Natural killer cell (primary cell): ENCODE measurements around the gene IL15. TPM values are rescaled to one million over a fixed set of nuclear protein-coding genes. Genes with fewer than 3 reads are reported as not detected.
"Not testable (repeated sequence)": the region's sequence is repeated elsewhere in the genome, so short reads cannot be mapped to it uniquely, and the experiment has no call there.

Experiments used
- ATAC-seq, 3 donors: fragments of 150-1000 bp in 2 of 3; fragments of 200-7000 bp in 1 of 3; cut with Tn5 transposase; 1 replicate in 1 of 3; 2 replicates in 2 of 3; pipeline ENCODE4 v1.10.0; 2021; ENCODE audit warnings: mild to moderate bottlenecking in 2 of 3, moderate library complexity in 2 of 3
- DNase-seq, 2 donors: peaks; one replicate each; pipeline versions ENCODE4 v3.0.0 to v3.0.0-alpha.2; 2013 to 2021; ENCODE audit warnings: mixed read lengths in 1 of 2
- H3K27ac ChIP-seq: one replicate; pipeline ENCODE4 v1.5.1; 2013; ENCODE audit warnings: mild to moderate bottlenecking, low read length
- H3K27me3 ChIP-seq: one replicate; pipeline ENCODE4 v1.6.1; 2013; ENCODE audit warnings: low read length; ENCODE audit not compliant: control insufficient read depth, insufficient read depth
- H3K36me3 ChIP-seq: one replicate; pipeline ENCODE4 v1.6.1; 2013; ENCODE audit warnings: low read length; ENCODE audit not compliant: control insufficient read depth, insufficient read depth
- H3K4me1 ChIP-seq: one replicate; pipeline ENCODE4 v1.6.1; 2013; ENCODE audit warnings: low read length; ENCODE audit not compliant: control insufficient read depth, insufficient read depth
- H3K4me3 ChIP-seq: one replicate; pipeline ENCODE4 v1.5.1; 2013; ENCODE audit warnings: low read length
- H3K9me3 ChIP-seq: one replicate; pipeline ENCODE4 v1.6.1; 2013; ENCODE audit warnings: low read length; ENCODE audit not compliant: control insufficient read depth, insufficient read depth
- H3K27ac Mint-ChIP-seq, 2 donors: one replicate each; pipeline ENCODE4 v1.8.0; 2022; ENCODE audit warnings: mild to moderate bottlenecking in 2 of 2, mixed read lengths in 2 of 2, moderate library complexity in 1 of 2
- H3K27me3 Mint-ChIP-seq, 2 donors: one replicate each; pipeline ENCODE4 v1.8.0; 2022; ENCODE audit warnings: low read depth in 2 of 2, mixed read lengths in 2 of 2
- H3K36me3 Mint-ChIP-seq: one replicate; pipeline ENCODE4 v1.8.0; 2022; ENCODE audit warnings: mixed read lengths
- H3K4me1 Mint-ChIP-seq, 2 donors: one replicate each; pipeline ENCODE4 v1.8.0; 2022; ENCODE audit warnings: mixed read lengths in 2 of 2
- H3K4me3 Mint-ChIP-seq: one replicate; pipeline ENCODE4 v1.8.0; 2022; ENCODE audit warnings: mild to moderate bottlenecking, moderate library complexity, mixed read lengths
- H3K9me3 Mint-ChIP-seq, 2 donors: one replicate each; pipeline ENCODE4 v1.8.0; 2022; ENCODE audit warnings: mixed read lengths in 2 of 2
- CTCF ChIP-seq: fragments of 200-600 bp; IDR thresholded peaks from one replicate; pipeline ENCODE4 v1.8.0; 2022; ENCODE audit warnings: antibody characterized with exemption
- WGBS: methylation state at CpG from one replicate; pipeline ENCODE4 v1.1.7; 2013; ENCODE audit warnings: missing lambda C conversion rate; ENCODE audit not compliant: insufficient coverage; 5-methylcytosine and 5-hydroxymethylcytosine counted together
- intact Hi-C: fragments of 100-400 bp; cut with micrococcal nuclease; formaldehyde crosslinking; loops from one replicate; pipeline ENCODE4 v1.14.2; 2022
- total RNA-seq, 4 donors: library from RNA; stranded (reverse); fragments of 120-200 nt in 1 of 4; gene quantifications; one replicate each; pipeline versions ENCODE4 v1.2.3 to v1.2.4, GENCODE V29; 2013 to 2022

The IL15 gene
- total RNA-seq, 3 donors from 2014 or later (not counting 1 experiment from before 2014, with no cell fraction given): 6.0 to 8.1 (median 7.8) TPM

DNA sequence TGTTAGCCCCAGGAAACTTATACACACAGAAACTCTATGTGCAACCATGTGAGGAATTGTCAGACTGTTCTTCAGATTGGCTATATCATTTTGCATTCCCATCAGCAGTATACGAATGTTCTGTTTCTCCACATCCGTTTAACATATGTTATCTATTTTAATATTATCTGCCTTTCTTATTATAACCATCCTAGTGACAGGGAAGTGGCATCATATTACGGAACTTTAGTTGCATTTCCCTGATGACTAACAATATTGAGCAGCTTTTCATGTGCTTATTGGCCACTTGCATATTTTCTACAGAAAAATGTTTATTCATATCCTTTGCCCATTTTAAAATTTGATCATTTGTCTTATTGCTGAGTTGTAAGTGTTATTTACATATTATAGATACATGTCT, 36.5 kb upstream of the IL15 start:
- no peak for ATAC-seq

DNA sequence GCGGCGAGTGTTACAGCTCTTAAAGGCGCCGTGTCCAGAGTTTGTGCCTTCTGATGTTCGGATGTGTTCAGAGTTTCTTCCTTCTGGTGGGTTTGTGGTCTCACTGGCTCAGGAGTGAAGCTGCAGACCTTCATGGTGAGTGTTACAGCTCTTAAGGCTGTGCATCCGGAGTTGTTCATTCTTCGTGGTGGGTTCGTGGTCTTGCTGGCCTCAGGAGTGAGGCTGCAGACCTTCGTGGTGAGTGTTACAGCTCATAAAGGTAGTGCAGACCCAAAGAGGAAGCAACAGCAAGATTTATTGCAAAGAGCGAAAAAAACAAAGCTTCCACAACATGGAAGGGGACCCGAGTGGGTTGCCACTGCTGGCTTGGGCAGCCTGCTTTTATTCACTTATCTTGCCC, 31.7 kb upstream of the IL15 start:
- H3K9me3 ChIP-seq, intact Hi-C loops, H3K4me3 ChIP-seq, H3K27me3 ChIP-seq, H3K4me1 ChIP-seq, H3K4me1 Mint-ChIP-seq, H3K9me3 Mint-ChIP-seq, H3K27ac ChIP-seq, H3K27me3 Mint-ChIP-seq, DNase-seq, H3K36me3 Mint-ChIP-seq, H3K36me3 ChIP-seq: not testable (repeated sequence)
- H3K4me3 Mint-ChIP-seq: peak overlapping the region; percentile 73
- peak overlapping the region; percentile 44 to 60 for H3K27ac Mint-ChIP-seq
- WGBS: under 1% methylated on average over 11 of the region's 11 CpGs
- ATAC-seq: peak in 1 of 3 donors; percentile 43

More for the DNA sequence above, 36.5 kb upstream of the IL15 start:
- no peak for TF ChIP-seq CTCF
- DNase-seq: no peak
- Mint-ChIP-seq H3K36me3 (no peaks in the 10 kb centered on the region), H3K4me3 (no peak overlapping the region), H3K27me3 (no peaks in the 10 kb centered on the region), H3K27ac (no peak overlapping the region), H3K4me1 (peaks cover 6 to 8% of the 10 kb centered on the region in 2 donors), H3K9me3 (no peaks in the 10 kb centered on the region)
- Histone ChIP-seq H3K4me1 (peaks cover 5% of the 10 kb centered on the region), H3K4me3 (no peak overlapping the region), H3K27ac (no peak overlapping the region), H3K27me3 (no peaks in the 10 kb centered on the region), H3K9me3 (no peaks in the 10 kb centered on the region), H3K36me3 (no peaks in the 10 kb centered on the region)
- intact Hi-C loops: no loop called here
- WGBS: 65% methylated on average over 2 of the region's 3 CpGs

DNA sequence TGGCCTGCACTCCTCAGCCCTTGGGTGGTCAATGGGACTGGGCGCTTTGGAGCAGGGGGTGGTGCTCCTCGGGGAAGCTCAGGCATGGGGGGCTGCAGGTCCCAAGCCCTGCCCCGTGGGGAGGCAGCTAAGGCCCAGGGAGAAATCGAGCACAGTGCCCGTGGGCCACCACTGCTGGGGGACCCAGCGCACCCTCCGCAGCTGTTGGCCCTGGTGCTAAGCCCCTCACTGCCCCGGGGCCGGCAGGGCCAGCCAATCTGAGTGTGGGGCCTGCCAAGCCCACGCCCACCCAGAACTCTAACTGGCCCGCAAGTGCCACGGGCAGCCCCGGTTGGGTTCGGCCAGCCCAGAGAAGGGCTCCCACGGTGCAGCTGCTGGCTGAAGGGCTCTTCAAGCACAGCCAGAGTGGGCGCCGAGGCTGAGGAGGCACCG, 30.9 kb upstream of the IL15 start:
- Mint-ChIP-seq H3K27ac (no peak overlapping the region), H3K4me3 (no peak overlapping the region), H3K4me1 (peaks cover 7 to 9% of the 10 kb centered on the region in 2 donors), H3K36me3 (no peaks in the 10 kb centered on the region), H3K27me3 (peaks cover 0 to under 1% of the 10 kb centered on the region in 2 donors), H3K9me3 (no peaks in the 10 kb centered on the region)
- no peak for ATAC-seq
- Histone ChIP-seq H3K27ac (no peak overlapping the region), H3K36me3 (no peaks in the 10 kb centered on the region), H3K9me3 (no peaks in the 10 kb centered on the region), H3K27me3 (no peaks in the 10 kb centered on the region), H3K4me3 (no peak overlapping the region), H3K4me1 (peaks cover 8% of the 10 kb centered on the region)
- 94% methylated on average over 18 of the region's 18 CpGs for WGBS
- no peak for TF ChIP-seq CTCF
- DNase-seq: no peak
- intact Hi-C loops: no loop called here

- ATAC-seq (no peak), DNase-seq (no peak)
- H3K36me3 Mint-ChIP-seq: no peaks in the 10 kb centered on the region
- TF ChIP-seq CTCF: no peak
- H3K9me3 Mint-ChIP-seq: no peaks in the 10 kb centered on the region
- no peak overlapping the region for H3K4me3 Mint-ChIP-seq
- 96% methylated on average over 4 of the region's 4 CpGs for WGBS
- intact Hi-C loops: no loop called here
- H3K4me3 ChIP-seq: no peak overlapping the region
- H3K27me3 Mint-ChIP-seq: peaks cover 0 to 7% of the 10 kb centered on the region in 2 donors
- H3K9me3 ChIP-seq: no peaks in the 10 kb centered on the region
- no peak overlapping the region for H3K27ac Mint-ChIP-seq
- H3K4me1 ChIP-seq: peaks cover 8% of the 10 kb centered on the region
- no peaks in the 10 kb centered on the region for H3K27me3 ChIP-seq
- no peak overlapping the region for H3K27ac ChIP-seq
- peaks cover 7% of the 10 kb centered on the region in 2 donors for H3K4me1 Mint-ChIP-seq
- H3K36me3 ChIP-seq: no peaks in the 10 kb centered on the region
Observed at GRCh38 chr4:141609243-141609642, 27.1 kb upstream of the IL15 start.
